Fibroblast of the aortic adventitia (primary cell): Measurements from ENCODE around the gene GCFC2. TPM values are rescaled to one million over a fixed set of nuclear protein-coding genes. Genes with fewer than 3 reads are reported as not detected.

ENCODE experiments used
- DNase-seq: peaks from one replicate; pipeline ENCODE4 v3.0.0-alpha.2; 2010; ENCODE audit warnings: low read depth
- H3K4me3 ChIP-seq: 2 replicates; pipeline ENCODE4 v1.5.1; 2011; ENCODE audit warnings: low read depth, mild to moderate bottlenecking, control low read depth, low read length, moderate library complexity
- total RNA-seq: library from RNA; depleted of rRNA; stranded (reverse); fragments of >200 nt; gene quantifications from 2 replicates; pipeline ENCODE4 v1.2.3, GENCODE V29; 2012; ENCODE audit warnings: low replicate concordance
- TF ChIP-seq, protein P1 (sequence below): IDR thresholded peaks from 2 replicates; pipeline ENCODE4 v1.5.1; 2011; ENCODE audit warnings: mild to moderate bottlenecking, low read length, control low read depth, inconsistent platforms; ENCODE audit not compliant: insufficient read depth

Gene GCFC2
- total RNA-seq, 1 donor, result 29.5 TPM

DNA sequence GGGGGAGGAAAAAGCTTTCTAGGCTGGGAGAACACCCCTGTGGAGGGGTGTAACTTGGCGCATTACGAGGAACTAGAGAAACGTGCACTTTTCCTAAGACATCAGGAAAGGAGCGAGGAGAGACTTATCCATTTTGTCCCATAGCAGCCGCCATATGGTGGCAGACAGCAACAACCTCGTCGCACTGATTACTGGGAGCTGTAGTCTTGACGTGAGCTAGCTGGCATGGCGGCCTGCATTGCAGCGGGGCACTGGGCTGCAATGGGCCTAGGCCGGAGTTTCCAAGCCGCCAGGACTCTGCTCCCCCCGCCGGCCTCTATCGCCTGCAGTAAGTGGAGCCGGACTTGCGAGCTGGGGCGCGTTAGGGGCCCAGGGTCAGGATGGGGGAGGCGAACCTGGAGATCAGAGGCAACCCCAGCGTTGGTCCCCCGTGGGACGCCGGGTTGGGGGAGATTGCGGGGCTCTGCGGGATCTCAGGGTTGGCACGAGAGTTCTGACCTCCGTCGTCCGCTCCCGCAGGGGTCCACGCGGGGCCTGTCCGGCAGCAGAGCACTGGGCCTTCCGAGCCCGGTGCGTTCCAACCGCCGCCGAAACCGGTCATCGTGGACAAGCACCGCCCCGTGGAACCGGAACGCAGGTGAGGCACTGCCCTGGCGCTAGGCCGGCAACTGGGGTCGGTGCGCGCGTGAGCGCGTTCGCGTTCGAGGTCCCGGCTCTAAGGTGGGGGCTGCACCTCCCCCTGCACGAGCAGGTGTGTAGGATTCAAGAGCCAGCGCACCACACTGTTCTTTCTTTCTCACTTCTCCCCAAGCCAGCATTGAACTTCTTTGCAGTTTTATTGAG is 63.9 kb downstream of the GCFC2 start, which contains the start of gene MRPL19:
Gene MRPL19, plus strand, starts transcription at position 201 of the 843 bp plus-strand sequence. Its CDS starts 25 bp downstream, at position 226.
- TF ChIP-seq, protein P1, sequence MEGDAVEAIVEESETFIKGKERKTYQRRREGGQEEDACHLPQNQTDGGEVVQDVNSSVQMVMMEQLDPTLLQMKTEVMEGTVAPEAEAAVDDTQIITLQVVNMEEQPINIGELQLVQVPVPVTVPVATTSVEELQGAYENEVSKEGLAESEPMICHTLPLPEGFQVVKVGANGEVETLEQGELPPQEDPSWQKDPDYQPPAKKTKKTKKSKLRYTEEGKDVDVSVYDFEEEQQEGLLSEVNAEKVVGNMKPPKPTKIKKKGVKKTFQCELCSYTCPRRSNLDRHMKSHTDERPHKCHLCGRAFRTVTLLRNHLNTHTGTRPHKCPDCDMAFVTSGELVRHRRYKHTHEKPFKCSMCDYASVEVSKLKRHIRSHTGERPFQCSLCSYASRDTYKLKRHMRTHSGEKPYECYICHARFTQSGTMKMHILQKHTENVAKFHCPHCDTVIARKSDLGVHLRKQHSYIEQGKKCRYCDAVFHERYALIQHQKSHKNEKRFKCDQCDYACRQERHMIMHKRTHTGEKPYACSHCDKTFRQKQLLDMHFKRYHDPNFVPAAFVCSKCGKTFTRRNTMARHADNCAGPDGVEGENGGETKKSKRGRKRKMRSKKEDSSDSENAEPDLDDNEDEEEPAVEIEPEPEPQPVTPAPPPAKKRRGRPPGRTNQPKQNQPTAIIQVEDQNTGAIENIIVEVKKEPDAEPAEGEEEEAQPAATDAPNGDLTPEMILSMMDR, result no peak
- H3K4me3 ChIP-seq, result peak within 1 kb of the TSS; percentile 88
- peak; percentile 94 for DNase-seq

DNA sequence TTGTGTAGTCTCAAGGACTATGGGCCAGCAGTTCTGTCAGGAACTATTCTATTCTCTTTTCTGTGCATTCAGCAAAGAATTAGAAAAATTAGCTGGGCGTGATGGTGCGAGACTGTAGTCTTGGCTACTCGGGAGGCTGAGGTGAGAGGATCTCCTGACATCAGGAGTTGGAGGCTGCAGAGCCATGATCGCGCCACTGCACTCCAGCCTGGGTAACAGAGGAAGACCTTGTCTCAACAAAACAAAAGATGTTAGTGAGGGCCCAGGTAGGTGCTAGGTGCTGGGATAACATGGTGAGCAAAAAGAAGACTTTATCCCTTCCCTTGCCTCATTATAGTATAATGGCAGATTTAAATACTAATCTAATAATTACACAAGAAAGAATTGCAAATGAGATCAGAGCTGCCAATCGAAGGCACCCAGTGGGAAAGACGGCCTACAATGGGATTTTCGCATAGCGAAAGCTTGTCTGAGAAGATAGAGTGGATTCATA is 64.6 kb downstream of the GCFC2 start:
- DNase-seq, result no peak
- peak overlapping the region; percentile 88 for H3K4me3 ChIP-seq
- TF ChIP-seq, protein P1, result no peak

DNA sequence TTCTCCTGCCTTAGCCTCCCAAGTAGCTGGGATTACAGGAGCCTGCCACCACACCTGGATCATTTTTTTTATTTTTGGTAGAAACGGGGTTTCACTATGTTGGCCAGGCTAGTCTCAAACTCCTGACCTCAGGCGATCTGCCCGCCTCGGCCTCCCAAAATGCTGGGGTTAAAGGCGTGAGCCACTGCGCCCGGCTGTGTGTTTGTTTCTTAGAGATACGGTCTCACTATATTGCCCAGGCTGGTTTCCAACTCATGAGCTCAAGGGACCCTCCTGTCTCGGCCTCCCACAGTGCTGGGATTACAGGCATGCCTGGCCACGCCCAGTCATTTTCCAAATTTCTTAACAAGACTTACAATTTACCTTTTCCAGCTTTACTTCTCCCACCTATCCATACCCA is 65.1 kb downstream of the GCFC2 start:
- TF ChIP-seq, protein P1, result no peak
- DNase-seq, result no peak
- no peak overlapping the region for H3K4me3 ChIP-seq

DNA sequence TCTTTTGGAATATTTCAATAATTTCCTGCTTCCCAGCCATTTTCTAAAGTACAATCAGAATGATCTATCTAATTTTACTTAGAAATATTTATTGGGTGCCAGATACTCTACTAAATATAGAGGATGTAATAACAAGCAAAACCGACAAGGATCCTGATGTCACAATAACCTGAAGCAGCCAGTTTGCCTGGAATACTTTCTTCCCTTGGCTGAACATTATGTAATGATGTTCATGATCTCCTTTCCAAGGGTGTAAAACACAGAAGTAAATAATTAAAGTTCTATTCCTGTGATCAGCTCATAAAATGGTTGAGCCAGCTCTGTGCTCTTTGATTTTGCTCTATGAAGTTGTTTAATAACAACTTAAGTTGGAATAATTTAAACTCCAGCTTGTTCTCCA is 66.7 kb downstream of the GCFC2 start:
- H3K4me3 ChIP-seq, result no peak overlapping the region
- TF ChIP-seq, protein P1, result no peak
- no peak for DNase-seq

DNA sequence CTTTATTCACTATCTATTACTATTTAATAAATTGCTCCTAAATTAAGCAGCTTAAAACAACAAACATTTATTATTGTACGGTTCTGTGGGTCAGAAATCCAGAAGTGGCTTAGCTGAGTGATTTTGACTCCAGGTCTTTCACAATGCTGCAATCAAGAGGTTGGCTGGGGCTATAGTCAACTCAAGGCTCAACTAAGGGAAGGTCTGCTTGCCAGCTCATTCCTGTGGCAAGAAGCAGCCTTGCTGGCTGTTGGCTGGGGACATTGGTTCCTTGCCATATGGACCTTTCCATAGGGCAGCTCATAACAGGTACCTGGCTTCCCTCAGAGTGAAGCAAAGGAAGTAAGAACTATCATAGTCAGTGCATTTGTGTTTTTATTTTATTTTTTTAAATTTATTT is 69.1 kb downstream of the GCFC2 start:
- no peak overlapping the region for H3K4me3 ChIP-seq
- peak; percentile 49 for DNase-seq
- TF ChIP-seq, protein P1, result no peak

DNA sequence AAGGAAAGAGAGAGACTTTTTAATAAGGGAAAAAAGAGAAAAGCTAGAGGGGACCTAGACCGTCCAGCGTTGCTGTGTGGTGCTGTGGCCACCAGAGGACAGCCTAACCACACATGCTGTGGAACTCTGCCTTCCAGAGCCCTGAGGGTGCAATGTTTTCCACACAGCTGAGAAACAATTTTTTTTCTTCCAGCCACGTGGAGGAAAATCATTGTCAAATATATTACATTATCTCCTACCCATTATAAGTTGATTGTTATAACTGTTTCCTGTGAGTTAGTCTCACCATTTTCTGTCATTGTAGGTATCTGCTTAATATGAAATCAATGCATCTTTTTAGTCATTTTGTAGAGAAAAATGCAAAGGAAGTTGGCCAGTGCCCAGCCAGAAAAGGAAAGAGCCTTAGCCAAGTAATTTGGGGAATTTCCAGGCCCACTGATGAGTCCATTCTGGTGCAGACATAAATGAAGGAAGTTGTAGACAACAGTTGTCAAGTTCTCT is 70.0 kb downstream of the GCFC2 start:
- TF ChIP-seq, protein P1, result peak; percentile 100
- DNase-seq, result peak; percentile 79
- no peak overlapping the region for H3K4me3 ChIP-seq
